Left ventricle myocardium inferior (tissue), 1 donor: ENCODE results near the gene TSPAN18. TPM values are rescaled to one million over a fixed set of nuclear protein-coding genes. Genes with fewer than 3 reads are reported as not detected.
A peak's percentile ranks its signal among the peaks of the same experiment; 100 is the strongest.

Experiments
- DNase-seq: peaks from one replicate; pipeline ENCODE4 v3.0.0-alpha.2; 2020
- H3K27ac ChIP-seq: fragments of 200-600 bp; replicated peaks from 2 replicates; pipeline ENCODE4 v1.8.0; 2021
- H3K27me3 ChIP-seq: fragments of 200-600 bp; 2 replicates; pipeline ENCODE4 v1.8.0; 2021; ENCODE audit warnings: low read depth
- H3K36me3 ChIP-seq: fragments of 200-600 bp; 2 replicates; pipeline ENCODE4 v1.8.0; 2021
- H3K4me1 ChIP-seq: fragments of 200-600 bp; 2 replicates; pipeline ENCODE4 v1.8.0; 2021
- H3K4me3 ChIP-seq: fragments of 200-600 bp; 2 replicates; pipeline ENCODE4 v1.8.0; 2021; ENCODE audit warnings: mild to moderate bottlenecking, moderate library complexity
- H3K9me3 ChIP-seq: fragments of 200-600 bp; replicated peaks from 2 replicates; pipeline ENCODE4 v1.8.0; 2021
- CTCF ChIP-seq: fragments of 200-600 bp; IDR thresholded peaks from 2 replicates; pipeline ENCODE4 v1.8.0; 2021; ENCODE audit warnings: antibody characterized with exemption, mild to moderate bottlenecking, borderline replicate concordance
- intact Hi-C: fragments of 100-400 bp; cut with micrococcal nuclease; formaldehyde crosslinking; loops from one replicate; pipeline ENCODE4 v1.11.0; 2022
- total RNA-seq: library from RNA; stranded (reverse); fragmentation: NEBNext Ultra II Directional; extraction: Animal tissue kit (Norgen Biotek cat#: 25700); gene quantifications from one replicate; pipeline ENCODE4 v1.2.1, GENCODE V29; 2021
- donor health status: DM: no; HTN: yes; CAD: no; lungs with severe emphysema.

Gene TSPAN18
- total RNA-seq, 1 donor from 2014 or later, result 129 TPM

- Histone ChIP-seq H3K27me3 (no peaks in the 10 kb centered on the region), H3K4me3 (no peak overlapping the region), H3K36me3 (no peaks in the 10 kb centered on the region), H3K4me1 (peaks cover 98% of the 10 kb centered on the region), H3K9me3 (no peaks in the 10 kb centered on the region), H3K27ac (peak overlapping the region; percentile 89)
- no peak for DNase-seq
- intact Hi-C loops, result loop anchor here (10.0 kb wide), 1 partner anchor 55 kb away; the partner anchor contains the start of gene TSPAN18
- no peak for TF ChIP-seq CTCF
Measured at GRCh38 chr11:44779736-44780520, 53.2 kb downstream of the TSPAN18 start.

- H3K27me3 ChIP-seq, result no peaks in the 10 kb centered on the region
- H3K4me1 ChIP-seq, result peaks cover 98% of the 10 kb centered on the region
- H3K27ac ChIP-seq, result peak overlapping the region; percentile 80
Measured at GRCh38 chr11:44780940-44781631, 54.3 kb downstream of the TSPAN18 start.

GRCh38 chr11:44781655-44782054 is 54.9 kb downstream of the TSPAN18 start:
- Histone ChIP-seq H3K9me3 (no peaks in the 10 kb centered on the region), H3K27me3 (no peaks in the 10 kb centered on the region), H3K4me3 (no peak overlapping the region), H3K4me1 (peaks cover 97% of the 10 kb centered on the region), H3K36me3 (no peaks in the 10 kb centered on the region), H3K27ac (peak overlapping the region; percentile 80)
- no peak for DNase-seq
- no peak for TF ChIP-seq CTCF
- intact Hi-C loops, result no loop called here

More at GRCh38 chr11:44780940-44781631, 54.3 kb downstream of the TSPAN18 start:
- no peaks in the 10 kb centered on the region for H3K36me3 ChIP-seq
- DNase-seq, result peak; percentile 66
- H3K9me3 ChIP-seq, result no peaks in the 10 kb centered on the region
- TF ChIP-seq CTCF, result no peak
- intact Hi-C loops, result no loop called here
- H3K4me3 ChIP-seq, result no peak overlapping the region

GRCh38 chr11:44782478-44782877 is 55.7 kb downstream of the TSPAN18 start:
- H3K27ac ChIP-seq, result peak overlapping the region; percentile 80
- peaks cover 93% of the 10 kb centered on the region for H3K4me1 ChIP-seq
- TF ChIP-seq CTCF, result no peak
- no peak for DNase-seq
- no peaks in the 10 kb centered on the region for H3K9me3 ChIP-seq
- no peaks in the 10 kb centered on the region for H3K36me3 ChIP-seq
- H3K27me3 ChIP-seq, result no peaks in the 10 kb centered on the region
- no peak overlapping the region for H3K4me3 ChIP-seq
- intact Hi-C loops, result no loop called here

- intact Hi-C loops, result no loop called here
- H3K4me3 ChIP-seq, result no peak overlapping the region
- H3K4me1 ChIP-seq, result peaks cover 86% of the 10 kb centered on the region
- DNase-seq, result no peak
- no peaks in the 10 kb centered on the region for H3K9me3 ChIP-seq
- H3K27me3 ChIP-seq, result no peaks in the 10 kb centered on the region
- no peak for TF ChIP-seq CTCF
- H3K27ac ChIP-seq, result peak overlapping the region; percentile 61
- no peaks in the 10 kb centered on the region for H3K36me3 ChIP-seq
Measured at GRCh38 chr11:44784436-44784760, 57.6 kb downstream of the TSPAN18 start.
